Naive thymus-derived CD8-positive, alpha-beta T cell (primary cell): ENCODE data around the gene GTF2A1L. TPM values are rescaled to one million over a fixed set of nuclear protein-coding genes. Genes with fewer than 3 reads are reported as not detected.

Experiments
- ATAC-seq, 2 donors: fragments of 150-1000 bp; cut with Tn5 transposase in 1 of 2; sonication (Bioruptor Pico), chemical (Tn5 transposase) in 1 of 2; 1 replicate in 1 of 2; 2 replicates in 1 of 2; pipeline ENCODE4 v1.10.0; 2021; ENCODE audit warnings: mild to moderate bottlenecking in 2 of 2, moderate library complexity in 2 of 2
- POLR2A ChIA-PET: fragments of 350-600 bp; sonication (Branson Sonifier 250); formaldehyde crosslinking; loops from one replicate; lab custom pipeline; 2021; ENCODE audit warnings: antibody characterized with exemption; lab: Charles Lee
- DNase-seq, 10 donors: peaks; one replicate each; pipeline versions ENCODE4 v3.0.0 to v3.0.0-alpha.2; 2020 to 2022
- H3K27ac Mint-ChIP-seq, 10 donors: one replicate each; pipeline ENCODE4 v1.8.0; 2020 to 2022; ENCODE audit warnings: mild to moderate bottlenecking in 10 of 10, mixed read lengths in 10 of 10, moderate library complexity in 4 of 10, inconsistent platforms in 1 of 10
- H3K27me3 Mint-ChIP-seq, 5 donors: one replicate each; pipeline ENCODE4 v1.8.0; 2021 to 2022; ENCODE audit warnings: mixed read lengths in 5 of 5
- H3K36me3 Mint-ChIP-seq, 3 donors: one replicate each; pipeline ENCODE4 v1.8.0; 2020 to 2022; ENCODE audit warnings: mixed read lengths in 3 of 3, mild to moderate bottlenecking in 2 of 3, inconsistent platforms in 1 of 3
- H3K4me1 Mint-ChIP-seq, 4 donors: one replicate each; pipeline ENCODE4 v1.8.0; 2021 to 2022; ENCODE audit warnings: mixed read lengths in 4 of 4
- H3K4me3 Mint-ChIP-seq, 10 donors: one replicate each; pipeline ENCODE4 v1.8.0; 2020 to 2022; ENCODE audit warnings: mild to moderate bottlenecking in 10 of 10, mixed read lengths in 10 of 10, moderate library complexity in 6 of 10, inconsistent platforms in 1 of 10
- H3K9me3 Mint-ChIP-seq, 9 donors: one replicate each; pipeline ENCODE4 v1.8.0; 2020 to 2022; ENCODE audit warnings: mixed read lengths in 9 of 9, mild to moderate bottlenecking in 3 of 9, inconsistent platforms in 1 of 9, moderate library complexity in 1 of 9
- polyA plus RNA-seq, 3 donors: library from polyadenylated mRNA; unstranded; fragments of 300-500 nt; fragmentation: Illumina TruSeq; gene quantifications; one replicate each; pipeline ENCODE4 v1.2.3, GENCODE V29; 2021
- total RNA-seq, 8 experiments: library from RNA in 2 of 8; stranded (reverse) in 2 of 8; gene quantifications; one replicate each; pipeline ENCODE4 v1.2.3 and lab custom pipeline; 2021 to 2026

The GTF2A1L gene
- total and polyA plus RNA-seq, 5 experiments from 2014 or later, result not detected

- Mint-ChIP-seq H3K27ac (no peak overlapping the region), H3K4me1 (no peaks in the 10 kb centered on the region)
Observed at GRCh38 chr2:48728840-48729239, 111.2 kb downstream of the GTF2A1L start.

More at GRCh38 chr2:48728840-48729239, 111.2 kb downstream of the GTF2A1L start:
- POLR2A ChIA-PET, result no interaction called here
- Mint-ChIP-seq H3K9me3 (no peaks in the 10 kb centered on the region), H3K27me3 (peaks cover 0 to 17% (median 12%) of the 10 kb centered on the region in 5 donors), H3K4me3 (no peak overlapping the region), H3K36me3 (no peaks in the 10 kb centered on the region)
- ATAC-seq (no peak), DNase-seq (no peak)

Other genes starting within 250 kb of the GTF2A1L start
- 10 to 100 TPM; 40.4 to 46.2 TPM for gene PPP1R21, start 177.1 kb upstream of the GTF2A1L start, total RNA-seq
- 10 to 100 TPM; 16.5 to 23.2 (median 22.0) TPM for gene PPP1R21, start 177.1 kb upstream of the GTF2A1L start, polyA plus RNA-seq
- gene STON1, start 87.7 kb upstream of the GTF2A1L start, total RNA-seq, result 1 to 10 TPM; 2.8 to 3.5 TPM
- under 1 TPM in 1 of 3 donors, not detected in 2; 0.25 TPM for gene STON1, start 87.7 kb upstream of the GTF2A1L start, polyA plus RNA-seq
- not detected for gene LHCGR, start 137.9 kb downstream of the GTF2A1L start, total RNA-seq
- not detected for gene LHCGR, start 137.9 kb downstream of the GTF2A1L start, polyA plus RNA-seq